IPS DF 4.7 (cell line): Measurements from ENCODE around the gene RCCD1.

Source experiments
- DNase-seq: peaks from one replicate; pipeline ENCODE4 v3.0.0-alpha.2; 2013; ENCODE audit warnings: low spot score; ENCODE audit errors: extremely low read depth

The RCCD1 gene

GRCh38 chr15:90942354-90943120, 12.1 kb upstream of the RCCD1 start:
- DNase-seq = no peak

- DNase-seq = no peak
These were observed 9.6 kb upstream of the RCCD1 start for GRCh38 chr15:90945091-90945490.

- no peak for DNase-seq
These were observed 8.1 kb upstream of the RCCD1 start for GRCh38 chr15:90946538-90946937.

GRCh38 chr15:90946941-90947576, 7.6 kb upstream of the RCCD1 start:
- DNase-seq = no peak

GRCh38 chr15:90947577-90948357, 6.9 kb upstream of the RCCD1 start:
- DNase-seq = no peak

GRCh38 chr15:90948506-90948905, 6.2 kb upstream of the RCCD1 start:
- no peak for DNase-seq

GRCh38 chr15:90949979-90950675, 4.6 kb upstream of the RCCD1 start:
- no peak for DNase-seq

GRCh38 chr15:90950676-90951075, 4.0 kb upstream of the RCCD1 start:
- no peak for DNase-seq

GRCh38 chr15:90952901-90953677, 1.6 kb upstream of the RCCD1 start:
- no peak for DNase-seq

- DNase-seq = no peak
These were observed 555 bp upstream of the RCCD1 start for GRCh38 chr15:90953947-90954711.

- DNase-seq = no peak
These were observed 1.1 kb downstream of the RCCD1 start for GRCh38 chr15:90955624-90956273.

- no peak for DNase-seq
These were observed 1.8 kb downstream of the RCCD1 start for GRCh38 chr15:90956274-90957030.

GRCh38 chr15:90957031-90957790, 2.5 kb downstream of the RCCD1 start:
- DNase-seq = no peak

GRCh38 chr15:90957791-90958190, 3.1 kb downstream of the RCCD1 start:
- DNase-seq = no peak

GRCh38 chr15:90959028-90959595, 4.4 kb downstream of the RCCD1 start:
- no peak for DNase-seq

GRCh38 chr15:90959894-90960293, 5.2 kb downstream of the RCCD1 start:
- no peak for DNase-seq

- DNase-seq = no peak
These were observed 5.8 kb downstream of the RCCD1 start for GRCh38 chr15:90960298-90961091.
